ENCODE data around the gene BUB3. TPM values are rescaled to one million over a fixed set of nuclear protein-coding genes. Genes with fewer than 3 reads are reported as not detected.

Gene BUB3, protein sequence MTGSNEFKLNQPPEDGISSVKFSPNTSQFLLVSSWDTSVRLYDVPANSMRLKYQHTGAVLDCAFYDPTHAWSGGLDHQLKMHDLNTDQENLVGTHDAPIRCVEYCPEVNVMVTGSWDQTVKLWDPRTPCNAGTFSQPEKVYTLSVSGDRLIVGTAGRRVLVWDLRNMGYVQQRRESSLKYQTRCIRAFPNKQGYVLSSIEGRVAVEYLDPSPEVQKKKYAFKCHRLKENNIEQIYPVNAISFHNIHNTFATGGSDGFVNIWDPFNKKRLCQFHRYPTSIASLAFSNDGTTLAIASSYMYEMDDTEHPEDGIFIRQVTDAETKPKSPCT
- polyA plus RNA-seq (140 to 171 TPM (median 162 TPM) in 3 replicates), polyA minus RNA-seq (234 to 258 TPM (median 248 TPM) in 3 replicates)
- polyA plus RNA-seq (2011; ENCODE audit: low read depth): 66.4 TPM
- 81.4 and 116 TPM in 2 replicates for polyA plus RNA-seq (2011; cell fraction: cytosol; rRNA removed)
- 145 and 150 TPM in 2 replicates for polyA plus RNA-seq (2011; cell fraction: nucleus; rRNA removed)
- polyA plus RNA-seq (2012; ENCODE audit: low replicate concordance): 75.2 and 125 TPM in 2 replicates
- polyA minus RNA-seq (2011; cell fraction: cytosol; rRNA and poly(A)+ RNA removed): 232 TPM
- 82.8 and 101 TPM in 2 replicates for polyA minus RNA-seq (2011; cell fraction: nucleus; rRNA and poly(A)+ RNA removed)

GRCh38 chr10:123154092-123154710 lies at the start of gene BUB3:
TSS of gene BUB3 (plus strand) at chr10:123154402. CDS start at chr10:123154918, 516 bp downstream.
- H3K4me3 ChIP-seq (ENCODE audit: control insufficient read depth in 2 of 3, extremely low read depth in 1 of 3, insufficient read depth in 2 of 3, low read depth in 1 of 3, low read length in 3 of 3): peak within 1 kb of the TSS; percentile 78 to 97 (median 82)
- peak within 1 kb of the TSS; percentile 90 for H3K4me2 ChIP-seq (ENCODE audit: control insufficient read depth, extremely low read depth, insufficient read depth, low read depth, low read length)
- peaks cover 3% of the 10 kb centered on the region for H3K9me1 ChIP-seq (ENCODE audit: control insufficient read depth, extremely low read depth, insufficient read depth, low read length)
- peak; percentile 96 for DNase-seq (ENCODE audit: low read depth, low spot score)
- peaks cover 49% of the 10 kb centered on the region for H3K79me2 ChIP-seq (ENCODE audit: control insufficient read depth, insufficient read depth, low read length)
- H3K27ac ChIP-seq (ENCODE audit: control insufficient read depth, insufficient read depth, low read length): peak within 1 kb of the TSS; percentile 80
- H3K9ac ChIP-seq (ENCODE audit: control insufficient read depth, extremely low read depth, insufficient read depth, low read length): peak within 1 kb of the TSS; percentile 85
- peaks cover 15% of the 10 kb centered on the region for H4K20me1 ChIP-seq (ENCODE audit: control insufficient read depth, extremely low read depth, insufficient read depth, low read length)
- H2AFZ ChIP-seq (ENCODE audit: control insufficient read depth, low read length): peak within 1 kb of the TSS; percentile 60
- dilution Hi-C loops (cut with MboI; ENCODE audit: extremely low pct_ligation_motif_present, low sequenced_read_pairs): no loop called here
- peak; percentile 86 for FAIRE-seq
- no peaks in the 10 kb centered on the region for H3K9me3 ChIP-seq (ENCODE audit: control insufficient read depth, low read depth, low read length)
- TF ChIP-seq CTCF (optimal IDR thresholded peaks at IDR 0.05 in 1 of 3, IDR thresholded peaks at IDR 0.05 in 1 of 3, conservative IDR thresholded peaks at IDR 0.05 in 1 of 3; ENCODE audit: extremely low read depth in 1 of 3, insufficient read depth in 2 of 3, low read length in 3 of 3) (peak in 1 of 3 experiments; percentile 49), EZH2 (IDR thresholded peaks at IDR 0.05; ENCODE audit: low read length) (no peak)
- H3K4me1 ChIP-seq (ENCODE audit: control insufficient read depth, extremely low read depth, insufficient read depth, low read length): peaks cover 37% of the 10 kb centered on the region
- H3K27me3 ChIP-seq (ENCODE audit: control insufficient read depth, extremely low read depth, insufficient read depth, low read length): peaks cover 30% of the 10 kb centered on the region
- H3K36me3 ChIP-seq (ENCODE audit: control insufficient read depth in 2 of 2, extremely low read depth in 1 of 2, insufficient read depth in 2 of 2, low read length in 2 of 2): peaks cover 0 to 25% of the 10 kb centered on the region in 2 experiments

- H3K4me1 ChIP-seq (ENCODE audit: control insufficient read depth, extremely low read depth, insufficient read depth, low read length): peaks cover 10% of the 10 kb centered on the region
- no peak overlapping the region for H3K9ac ChIP-seq (ENCODE audit: control insufficient read depth, extremely low read depth, insufficient read depth, low read length)
- H3K36me3 ChIP-seq (ENCODE audit: control insufficient read depth in 2 of 2, extremely low read depth in 1 of 2, insufficient read depth in 2 of 2, low read length in 2 of 2): no peaks in the 10 kb centered on the region
- no peak overlapping the region for H3K4me3 ChIP-seq (ENCODE audit: control insufficient read depth in 2 of 3, extremely low read depth in 1 of 3, insufficient read depth in 2 of 3, low read depth in 1 of 3, low read length in 3 of 3)
- TF ChIP-seq EZH2 (IDR thresholded peaks at IDR 0.05; ENCODE audit: low read length) (no peak), CTCF (optimal IDR thresholded peaks at IDR 0.05 in 1 of 3, IDR thresholded peaks at IDR 0.05 in 1 of 3, conservative IDR thresholded peaks at IDR 0.05 in 1 of 3; ENCODE audit: extremely low read depth in 1 of 3, insufficient read depth in 2 of 3, low read length in 3 of 3) (no peak)
- H4K20me1 ChIP-seq (ENCODE audit: control insufficient read depth, extremely low read depth, insufficient read depth, low read length): no peaks in the 10 kb centered on the region
- peak; percentile 19 for DNase-seq (ENCODE audit: low read depth, low spot score)
- H3K9me3 ChIP-seq (ENCODE audit: control insufficient read depth, low read depth, low read length): no peaks in the 10 kb centered on the region
- dilution Hi-C loops (cut with MboI; ENCODE audit: extremely low pct_ligation_motif_present, low sequenced_read_pairs): no loop called here
- H3K4me2 ChIP-seq (ENCODE audit: control insufficient read depth, extremely low read depth, insufficient read depth, low read depth, low read length): no peak overlapping the region
- no peaks in the 10 kb centered on the region for H3K9me1 ChIP-seq (ENCODE audit: control insufficient read depth, extremely low read depth, insufficient read depth, low read length)
- FAIRE-seq: no peak
- no peaks in the 10 kb centered on the region for H3K27me3 ChIP-seq (ENCODE audit: control insufficient read depth, extremely low read depth, insufficient read depth, low read length)
- no peaks in the 10 kb centered on the region for H3K79me2 ChIP-seq (ENCODE audit: control insufficient read depth, insufficient read depth, low read length)
- no peak overlapping the region for H2AFZ ChIP-seq (ENCODE audit: control insufficient read depth, low read length)
- H3K27ac ChIP-seq (ENCODE audit: control insufficient read depth, insufficient read depth, low read length): peak overlapping the region; percentile 8
Measured at GRCh38 chr10:123109466-123109865, 44.7 kb upstream of the BUB3 start.

All from keratinocyte (primary cell).